Measurements from ENCODE around the gene P3H1. TPM values are rescaled to one million over a fixed set of nuclear protein-coding genes. Genes with fewer than 3 reads are reported as not detected.

Gene P3H1
- total RNA-seq, 1 donor from 2014 or later, result 178 TPM

DNA sequence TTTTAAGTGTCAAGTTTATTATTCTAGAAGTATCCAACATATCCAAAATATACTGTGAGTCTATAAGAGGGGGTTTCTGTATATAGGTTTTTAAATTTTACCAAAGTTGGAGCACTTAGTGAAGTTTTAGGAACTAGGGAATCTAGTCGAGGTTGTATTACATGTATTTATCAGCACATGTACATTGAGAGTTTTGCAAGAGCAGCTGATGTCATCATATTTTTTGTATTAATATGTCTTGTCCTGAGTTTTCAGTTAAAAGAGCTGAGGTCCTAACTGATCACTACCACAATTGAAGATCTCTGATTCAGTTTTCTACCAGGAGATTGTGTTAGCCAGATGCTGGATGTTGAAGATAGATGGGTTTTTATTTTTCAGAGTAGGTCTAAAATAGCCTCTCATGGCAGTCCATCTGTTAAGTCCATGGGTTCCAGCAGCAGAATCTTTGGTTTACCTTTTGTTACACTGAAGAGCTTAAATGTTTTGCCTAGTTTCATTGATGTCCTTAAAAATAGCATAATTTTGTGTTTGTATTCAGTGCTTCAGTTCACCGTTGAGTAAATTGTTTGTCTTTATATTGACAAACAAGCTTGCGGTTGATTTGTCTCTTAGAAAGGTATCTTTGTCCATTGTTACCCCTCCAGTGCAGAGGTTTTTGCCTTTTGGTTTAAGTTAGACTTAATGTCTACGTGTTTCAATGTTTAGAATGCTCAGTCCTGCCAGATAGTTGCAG, 68.6 kb downstream of the P3H1 start:
- no peaks in the 10 kb centered on the region for H3K4me1 Mint-ChIP-seq (ENCODE audit: unreplicated experiment)
- H3K36me3 Mint-ChIP-seq (ENCODE audit: low read depth, unreplicated experiment), result peaks cover 67% of the 10 kb centered on the region
- peak overlapping the region; percentile 26 for H3K4me3 Mint-ChIP-seq (ENCODE audit: unreplicated experiment)
- H3K27ac Mint-ChIP-seq (ENCODE audit: unreplicated experiment), result peak overlapping the region; percentile 10
- TF ChIP-seq, protein P1, sequence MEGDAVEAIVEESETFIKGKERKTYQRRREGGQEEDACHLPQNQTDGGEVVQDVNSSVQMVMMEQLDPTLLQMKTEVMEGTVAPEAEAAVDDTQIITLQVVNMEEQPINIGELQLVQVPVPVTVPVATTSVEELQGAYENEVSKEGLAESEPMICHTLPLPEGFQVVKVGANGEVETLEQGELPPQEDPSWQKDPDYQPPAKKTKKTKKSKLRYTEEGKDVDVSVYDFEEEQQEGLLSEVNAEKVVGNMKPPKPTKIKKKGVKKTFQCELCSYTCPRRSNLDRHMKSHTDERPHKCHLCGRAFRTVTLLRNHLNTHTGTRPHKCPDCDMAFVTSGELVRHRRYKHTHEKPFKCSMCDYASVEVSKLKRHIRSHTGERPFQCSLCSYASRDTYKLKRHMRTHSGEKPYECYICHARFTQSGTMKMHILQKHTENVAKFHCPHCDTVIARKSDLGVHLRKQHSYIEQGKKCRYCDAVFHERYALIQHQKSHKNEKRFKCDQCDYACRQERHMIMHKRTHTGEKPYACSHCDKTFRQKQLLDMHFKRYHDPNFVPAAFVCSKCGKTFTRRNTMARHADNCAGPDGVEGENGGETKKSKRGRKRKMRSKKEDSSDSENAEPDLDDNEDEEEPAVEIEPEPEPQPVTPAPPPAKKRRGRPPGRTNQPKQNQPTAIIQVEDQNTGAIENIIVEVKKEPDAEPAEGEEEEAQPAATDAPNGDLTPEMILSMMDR (IDR thresholded peaks at IDR 0.05; ENCODE audit: unreplicated experiment), result no peak
- H3K27me3 Mint-ChIP-seq (ENCODE audit: unreplicated experiment), result peaks cover 2% of the 10 kb centered on the region
- DNase-seq (ENCODE audit: low spot score), result no peak
- no peaks in the 10 kb centered on the region for H3K9me3 Mint-ChIP-seq (ENCODE audit: unreplicated experiment)

Other genes starting within 250 kb of the P3H1 start
- gene PPIH, start 108.6 kb downstream of the P3H1 start, total RNA-seq (ENCODE audit: unreplicated experiment), result 37.4 TPM
- 741 TPM for gene YBX1, start 84.6 kb downstream of the P3H1 start, total RNA-seq (ENCODE audit: unreplicated experiment)
- not detected for gene CLDN19, start 26.8 kb downstream of the P3H1 start, total RNA-seq (ENCODE audit: unreplicated experiment)
- gene C1orf50, start 221 bp upstream of the P3H1 start, total RNA-seq (ENCODE audit: unreplicated experiment), result 11.3 TPM
- gene TMEM269, start 18.0 kb upstream of the P3H1 start, total RNA-seq (ENCODE audit: unreplicated experiment), result 0.38 TPM
- 12.4 TPM for gene ERMAP, start 50.1 kb upstream of the P3H1 start, total RNA-seq (ENCODE audit: unreplicated experiment)
- 55.1 TPM for gene SVBP, start 50.4 kb upstream of the P3H1 start, total RNA-seq (ENCODE audit: unreplicated experiment)
- 12.0 TPM for gene ZNF691, start 79.6 kb upstream of the P3H1 start, total RNA-seq (ENCODE audit: unreplicated experiment)
- gene SLC2A1, start 191.8 kb upstream of the P3H1 start, total RNA-seq (ENCODE audit: unreplicated experiment), result 511 TPM

Measured in endothelial cell (in vitro differentiated cells).